Breast epithelium (tissue), 3 donors: Measurements from ENCODE around the gene MAST4.

Source experiments
- POLR2A ChIP-seq: fragments of 450-650 bp; IDR thresholded peaks from one replicate; pipeline ENCODE4 v1.6.1; 2016; ENCODE audit warnings: antibody characterized with exemption, mild to moderate bottlenecking, moderate library complexity
- TF ChIP-seq, protein P1 (sequence below), 3 donors: fragments of 450-650 bp; IDR thresholded peaks; one replicate each; pipeline ENCODE4 v1.5.1; 2016 to 2017; ENCODE audit warnings: antibody characterized with exemption in 3 of 3, mild to moderate bottlenecking in 3 of 3, moderate library complexity in 3 of 3

DNA sequence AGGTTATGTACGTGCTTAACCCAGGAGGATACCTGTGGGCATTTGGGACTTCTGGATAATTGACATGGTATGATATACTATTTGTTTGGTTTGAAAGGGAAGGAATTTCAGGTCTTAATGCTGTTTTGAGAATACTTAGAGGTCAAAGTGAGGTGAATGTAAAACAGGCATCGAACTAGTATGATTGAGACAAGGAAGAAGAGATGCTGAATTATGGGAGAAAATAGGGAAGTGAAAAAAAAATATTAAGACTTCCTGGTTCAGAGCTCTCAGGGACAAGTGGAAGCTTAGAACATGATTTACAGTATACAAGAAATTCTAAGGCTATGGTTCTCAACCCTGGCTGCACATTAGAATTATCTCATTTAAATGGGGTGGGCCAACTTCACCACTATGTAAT, 485.1 kb downstream of the MAST4 start:
- no peak for TF ChIP-seq POLR2A
- TF ChIP-seq, protein P1, sequence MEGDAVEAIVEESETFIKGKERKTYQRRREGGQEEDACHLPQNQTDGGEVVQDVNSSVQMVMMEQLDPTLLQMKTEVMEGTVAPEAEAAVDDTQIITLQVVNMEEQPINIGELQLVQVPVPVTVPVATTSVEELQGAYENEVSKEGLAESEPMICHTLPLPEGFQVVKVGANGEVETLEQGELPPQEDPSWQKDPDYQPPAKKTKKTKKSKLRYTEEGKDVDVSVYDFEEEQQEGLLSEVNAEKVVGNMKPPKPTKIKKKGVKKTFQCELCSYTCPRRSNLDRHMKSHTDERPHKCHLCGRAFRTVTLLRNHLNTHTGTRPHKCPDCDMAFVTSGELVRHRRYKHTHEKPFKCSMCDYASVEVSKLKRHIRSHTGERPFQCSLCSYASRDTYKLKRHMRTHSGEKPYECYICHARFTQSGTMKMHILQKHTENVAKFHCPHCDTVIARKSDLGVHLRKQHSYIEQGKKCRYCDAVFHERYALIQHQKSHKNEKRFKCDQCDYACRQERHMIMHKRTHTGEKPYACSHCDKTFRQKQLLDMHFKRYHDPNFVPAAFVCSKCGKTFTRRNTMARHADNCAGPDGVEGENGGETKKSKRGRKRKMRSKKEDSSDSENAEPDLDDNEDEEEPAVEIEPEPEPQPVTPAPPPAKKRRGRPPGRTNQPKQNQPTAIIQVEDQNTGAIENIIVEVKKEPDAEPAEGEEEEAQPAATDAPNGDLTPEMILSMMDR (IDR thresholded peaks at IDR 0.05) = no peak
